T-helper 22 cell (primary cell): Measurements from ENCODE around the gene MAP3K5.
"Not testable (repeated sequence)": the region's sequence is repeated elsewhere in the genome, so short reads cannot be mapped to it uniquely, and the experiment has no call there.

Experiments used
- DNase-seq: peaks from one replicate; pipeline ENCODE4 v3.0.0-alpha.2; 2020; ENCODE audit warnings: low read depth

Gene MAP3K5

GRCh38 chr6:136607932-136608772, 184.1 kb downstream of the MAP3K5 start:
- peak; percentile 45 for DNase-seq

GRCh38 chr6:136607204-136607931, 184.9 kb downstream of the MAP3K5 start:
- DNase-seq = no peak

- DNase-seq = no peak
Observed at GRCh38 chr6:136604928-136605510, 187.3 kb downstream of the MAP3K5 start.

GRCh38 chr6:136604328-136604825, 187.9 kb downstream of the MAP3K5 start:
- DNase-seq = no peak

- no peak for DNase-seq
Observed at GRCh38 chr6:136600818-136601217, 191.5 kb downstream of the MAP3K5 start.

GRCh38 chr6:136599329-136600011, 192.8 kb downstream of the MAP3K5 start:
- DNase-seq = no peak

GRCh38 chr6:136598048-136598447, 194.2 kb downstream of the MAP3K5 start:
- DNase-seq = no peak

- no peak for DNase-seq
Observed at GRCh38 chr6:136594671-136595070, 197.6 kb downstream of the MAP3K5 start.

GRCh38 chr6:136593748-136594490, 198.4 kb downstream of the MAP3K5 start:
- peak; percentile 11 for DNase-seq

- no peak for DNase-seq
Observed at GRCh38 chr6:136592930-136593673, 199.2 kb downstream of the MAP3K5 start.

- DNase-seq = no peak
Observed at GRCh38 chr6:136591617-136592016, 200.7 kb downstream of the MAP3K5 start.

GRCh38 chr6:136590846-136591245, 201.4 kb downstream of the MAP3K5 start:
- DNase-seq = not testable (repeated sequence)

- no peak for DNase-seq
Observed at GRCh38 chr6:136587527-136587926, 204.8 kb downstream of the MAP3K5 start.

GRCh38 chr6:136586295-136586694, 206.0 kb downstream of the MAP3K5 start:
- DNase-seq = no peak

- not testable (repeated sequence) for DNase-seq
Observed at GRCh38 chr6:136585523-136585922, 206.8 kb downstream of the MAP3K5 start.

- DNase-seq = not testable (repeated sequence)
Observed at GRCh38 chr6:136584290-136584689, 208.0 kb downstream of the MAP3K5 start.

GRCh38 chr6:136582711-136583471, 209.4 kb downstream of the MAP3K5 start:
- DNase-seq = no peak

- no peak for DNase-seq
Observed at GRCh38 chr6:136579800-136580199, 212.5 kb downstream of the MAP3K5 start.

- no peak for DNase-seq
Observed at GRCh38 chr6:136576821-136577220, 215.5 kb downstream of the MAP3K5 start.

- no peak for DNase-seq
Observed at GRCh38 chr6:136571496-136571895, 220.8 kb downstream of the MAP3K5 start.
